H1 (cell line): ENCODE data around the gene SNX27.

Source experiments
- BRCA1 ChIP-seq: IDR thresholded peaks from 2 replicates; pipeline ENCODE4 v1.6.1; 2012; ENCODE audit warnings: low read depth, low read length, improper control_type of control experiment
- CBX5 ChIP-seq: fragments of 300-800, 300-1000 bp; sonication (generic); IDR thresholded peaks from 2 replicates; pipeline ENCODE4 v1.7.1; 2016; ENCODE audit warnings: antibody characterized with exemption, low read length, low read depth
- EZH2 ChIP-seq: fragments of 200-600 bp; sonication (generic); IDR thresholded peaks from 2 replicates; pipeline ENCODE4 v1.7.1; 2012; ENCODE audit warnings: low read depth, mild to moderate bottlenecking, moderate library complexity, low read length, inconsistent platforms; ENCODE audit not compliant: severe bottlenecking
- TF ChIP-seq, protein P1 (sequence below): IDR thresholded peaks from 2 replicates; pipeline ENCODE4 v1.6.1; 2011; ENCODE audit warnings: low read depth, mild to moderate bottlenecking, low read length; ENCODE audit not compliant: insufficient read depth

DNA sequence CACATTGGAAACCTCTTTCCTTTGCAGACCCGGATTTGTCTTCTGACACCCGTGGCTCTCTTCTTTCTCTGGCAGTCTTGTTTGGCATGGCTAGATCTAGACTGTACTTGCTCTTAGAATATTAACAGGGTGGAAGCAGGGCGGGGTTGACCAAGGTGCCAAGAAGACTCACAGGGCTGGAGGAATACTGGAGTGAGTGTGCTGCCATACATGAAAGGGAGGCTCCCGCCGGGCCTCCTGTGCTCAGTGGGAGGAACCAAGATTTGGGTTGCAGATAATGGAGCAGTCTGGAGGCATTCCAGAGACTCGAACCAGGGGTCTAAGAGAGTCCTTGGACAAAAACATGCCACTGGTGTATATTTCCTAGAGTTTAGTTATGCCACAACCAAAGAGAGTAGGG is 27.6 kb upstream of the SNX27 start:
- TF ChIP-seq CBX5, result no peak
- no peak for TF ChIP-seq EZH2
- TF ChIP-seq, protein P1, sequence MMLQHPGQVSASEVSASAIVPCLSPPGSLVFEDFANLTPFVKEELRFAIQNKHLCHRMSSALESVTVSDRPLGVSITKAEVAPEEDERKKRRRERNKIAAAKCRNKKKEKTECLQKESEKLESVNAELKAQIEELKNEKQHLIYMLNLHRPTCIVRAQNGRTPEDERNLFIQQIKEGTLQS, result no peak
- TF ChIP-seq BRCA1, result no peak
